ENCODE results near the gene CTSL. TPM values are rescaled to one million over a fixed set of nuclear protein-coding genes. Genes with fewer than 3 reads are reported as not detected.
A peak's percentile ranks its signal among the peaks of the same experiment; 100 is the strongest.

Gene CTSL
- polyA plus RNA-seq, 1 donor (not counting 4 experiments of a cell fraction or from before 2014, with no cell fraction given), result 121 TPM

DNA sequence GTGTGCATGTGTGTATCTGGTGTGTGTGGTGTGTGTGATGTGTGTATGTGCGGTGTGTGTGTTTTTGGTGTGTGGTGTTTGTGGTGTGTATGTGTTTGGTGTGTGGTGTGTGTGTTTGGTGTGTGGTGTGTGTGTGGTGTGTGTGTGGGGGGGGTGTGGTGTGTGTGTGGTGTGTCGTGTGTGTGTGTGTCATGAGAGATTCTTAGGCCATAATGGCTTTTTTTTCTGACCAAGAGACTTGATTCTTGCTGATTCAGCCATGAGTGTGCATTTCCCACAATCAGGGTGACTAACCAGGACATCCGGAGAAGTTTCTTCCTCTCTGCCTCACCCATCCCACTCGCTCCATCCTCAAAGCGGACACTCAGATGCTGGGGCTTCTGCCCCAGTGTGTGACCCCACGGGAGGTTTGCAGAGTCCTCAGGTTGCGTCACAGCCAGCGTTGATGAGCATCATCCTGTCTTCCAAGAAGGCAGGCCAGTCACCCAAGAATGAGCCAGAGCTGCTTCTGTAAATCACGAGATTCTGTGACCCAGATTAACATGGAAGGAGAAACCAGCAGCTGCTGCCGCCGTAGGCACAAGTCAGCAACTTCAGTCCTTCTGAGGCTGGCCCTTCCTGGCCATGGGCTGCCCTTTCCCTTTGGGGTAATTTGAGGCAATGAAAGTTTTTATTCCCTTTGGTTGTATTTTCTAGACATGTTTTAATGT lies 12.5 kb upstream of the CTSL start:
- dilution Hi-C loops (cut with MboI; ENCODE audit: extremely low pct_ligation_motif_present, low sequenced_read_pairs), result loop anchor here (25.0 kb wide), 1 partner anchor 99 kb away; no protein-coding TSS in a partner anchor
- H4K20me1 ChIP-seq (ENCODE audit: control insufficient read depth, extremely low read depth, insufficient read depth, low read length), result no peaks in the 10 kb centered on the region
- FAIRE-seq (peak; percentile 92), DNase-seq (ENCODE audit: low read depth, low spot score) (peak; percentile 77)
- peak overlapping the region; percentile 58 for H3K27ac ChIP-seq (ENCODE audit: control insufficient read depth, insufficient read depth, low read length)
- no peaks in the 10 kb centered on the region for H3K27me3 ChIP-seq (ENCODE audit: control insufficient read depth, extremely low read depth, insufficient read depth, low read length)
- peak overlapping the region; percentile 83 for H2AFZ ChIP-seq (ENCODE audit: control insufficient read depth, low read length)
- no peaks in the 10 kb centered on the region for H3K79me2 ChIP-seq (ENCODE audit: control insufficient read depth, insufficient read depth, low read length)
- H3K9me3 ChIP-seq (ENCODE audit: control insufficient read depth, low read depth, low read length), result no peaks in the 10 kb centered on the region
- peak overlapping the region; percentile 1 to 54 (median 36) for H3K4me3 ChIP-seq (ENCODE audit: control insufficient read depth in 2 of 3, extremely low read depth in 1 of 3, insufficient read depth in 2 of 3, low read depth in 1 of 3, low read length in 3 of 3)
- no peak for TF ChIP-seq EZH2 (IDR thresholded peaks at IDR 0.05; ENCODE audit: low read length)
- TF ChIP-seq, protein P1, sequence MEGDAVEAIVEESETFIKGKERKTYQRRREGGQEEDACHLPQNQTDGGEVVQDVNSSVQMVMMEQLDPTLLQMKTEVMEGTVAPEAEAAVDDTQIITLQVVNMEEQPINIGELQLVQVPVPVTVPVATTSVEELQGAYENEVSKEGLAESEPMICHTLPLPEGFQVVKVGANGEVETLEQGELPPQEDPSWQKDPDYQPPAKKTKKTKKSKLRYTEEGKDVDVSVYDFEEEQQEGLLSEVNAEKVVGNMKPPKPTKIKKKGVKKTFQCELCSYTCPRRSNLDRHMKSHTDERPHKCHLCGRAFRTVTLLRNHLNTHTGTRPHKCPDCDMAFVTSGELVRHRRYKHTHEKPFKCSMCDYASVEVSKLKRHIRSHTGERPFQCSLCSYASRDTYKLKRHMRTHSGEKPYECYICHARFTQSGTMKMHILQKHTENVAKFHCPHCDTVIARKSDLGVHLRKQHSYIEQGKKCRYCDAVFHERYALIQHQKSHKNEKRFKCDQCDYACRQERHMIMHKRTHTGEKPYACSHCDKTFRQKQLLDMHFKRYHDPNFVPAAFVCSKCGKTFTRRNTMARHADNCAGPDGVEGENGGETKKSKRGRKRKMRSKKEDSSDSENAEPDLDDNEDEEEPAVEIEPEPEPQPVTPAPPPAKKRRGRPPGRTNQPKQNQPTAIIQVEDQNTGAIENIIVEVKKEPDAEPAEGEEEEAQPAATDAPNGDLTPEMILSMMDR (optimal IDR thresholded peaks at IDR 0.05 in 1 of 3, IDR thresholded peaks at IDR 0.05 in 1 of 3, conservative IDR thresholded peaks at IDR 0.05 in 1 of 3; ENCODE audit: extremely low read depth in 1 of 3, insufficient read depth in 2 of 3, low read length in 3 of 3), result no peak
- peak overlapping the region; percentile 60 for H3K4me2 ChIP-seq (ENCODE audit: control insufficient read depth, extremely low read depth, insufficient read depth, low read depth, low read length)
- H3K9ac ChIP-seq (ENCODE audit: control insufficient read depth, extremely low read depth, insufficient read depth, low read length), result peak overlapping the region; percentile 31
- H3K4me1 ChIP-seq (ENCODE audit: control insufficient read depth, extremely low read depth, insufficient read depth, low read length), result peaks cover 31% of the 10 kb centered on the region
- H3K36me3 ChIP-seq (ENCODE audit: control insufficient read depth in 2 of 2, extremely low read depth in 1 of 2, insufficient read depth in 2 of 2, low read length in 2 of 2), result no peaks in the 10 kb centered on the region
- no peaks in the 10 kb centered on the region for H3K9me1 ChIP-seq (ENCODE audit: control insufficient read depth, extremely low read depth, insufficient read depth, low read length)

- peak overlapping the region; percentile 60 for H3K4me2 ChIP-seq (ENCODE audit: control insufficient read depth, extremely low read depth, insufficient read depth, low read depth, low read length)
- H3K4me1 ChIP-seq (ENCODE audit: control insufficient read depth, extremely low read depth, insufficient read depth, low read length), result peaks cover 31% of the 10 kb centered on the region
- DNase-seq (ENCODE audit: low read depth, low spot score), result no peak
- TF ChIP-seq EZH2 (IDR thresholded peaks at IDR 0.05; ENCODE audit: low read length), result no peak
- TF ChIP-seq, protein P1 (optimal IDR thresholded peaks at IDR 0.05 in 1 of 3, IDR thresholded peaks at IDR 0.05 in 1 of 3, conservative IDR thresholded peaks at IDR 0.05 in 1 of 3; ENCODE audit: extremely low read depth in 1 of 3, insufficient read depth in 2 of 3, low read length in 3 of 3), result no peak
- H3K9me1 ChIP-seq (ENCODE audit: control insufficient read depth, extremely low read depth, insufficient read depth, low read length), result no peaks in the 10 kb centered on the region
- H3K27ac ChIP-seq (ENCODE audit: control insufficient read depth, insufficient read depth, low read length), result peak overlapping the region; percentile 58
- H3K36me3 ChIP-seq (ENCODE audit: control insufficient read depth in 2 of 2, extremely low read depth in 1 of 2, insufficient read depth in 2 of 2, low read length in 2 of 2), result no peaks in the 10 kb centered on the region
- peak overlapping the region; percentile 31 for H3K9ac ChIP-seq (ENCODE audit: control insufficient read depth, extremely low read depth, insufficient read depth, low read length)
- H2AFZ ChIP-seq (ENCODE audit: control insufficient read depth, low read length), result peak overlapping the region; percentile 83
- no peaks in the 10 kb centered on the region for H3K27me3 ChIP-seq (ENCODE audit: control insufficient read depth, extremely low read depth, insufficient read depth, low read length)
- FAIRE-seq, result no peak
- dilution Hi-C loops (cut with MboI; ENCODE audit: extremely low pct_ligation_motif_present, low sequenced_read_pairs), result loop anchor here (25.0 kb wide), 1 partner anchor 98 kb away; no protein-coding TSS in a partner anchor
- H3K9me3 ChIP-seq (ENCODE audit: control insufficient read depth, low read depth, low read length), result no peaks in the 10 kb centered on the region
- no peaks in the 10 kb centered on the region for H3K79me2 ChIP-seq (ENCODE audit: control insufficient read depth, insufficient read depth, low read length)
- H3K4me3 ChIP-seq (ENCODE audit: control insufficient read depth in 2 of 3, extremely low read depth in 1 of 3, insufficient read depth in 2 of 3, low read depth in 1 of 3, low read length in 3 of 3), result peak overlapping the region in 1 of 3 experiments; percentile 54
- H4K20me1 ChIP-seq (ENCODE audit: control insufficient read depth, extremely low read depth, insufficient read depth, low read length), result no peaks in the 10 kb centered on the region
Measured at GRCh38 chr9:87713988-87714330, 12.0 kb upstream of the CTSL start.

Measured in keratinocyte (primary cell).